SH-SY5Y (cell line): ENCODE results near the gene ZFR2.

Experiments
- GATA2 ChIP-seq: IDR thresholded peaks from 2 replicates; pipeline ENCODE4 v1.6.1; 2011; ENCODE audit warnings: mild to moderate bottlenecking, low read depth, low read length
- GATA3 ChIP-seq: IDR thresholded peaks from 2 replicates; pipeline ENCODE4 v1.6.1; 2011; ENCODE audit warnings: low read depth, mild to moderate bottlenecking, low read length, moderate library complexity

DNA sequence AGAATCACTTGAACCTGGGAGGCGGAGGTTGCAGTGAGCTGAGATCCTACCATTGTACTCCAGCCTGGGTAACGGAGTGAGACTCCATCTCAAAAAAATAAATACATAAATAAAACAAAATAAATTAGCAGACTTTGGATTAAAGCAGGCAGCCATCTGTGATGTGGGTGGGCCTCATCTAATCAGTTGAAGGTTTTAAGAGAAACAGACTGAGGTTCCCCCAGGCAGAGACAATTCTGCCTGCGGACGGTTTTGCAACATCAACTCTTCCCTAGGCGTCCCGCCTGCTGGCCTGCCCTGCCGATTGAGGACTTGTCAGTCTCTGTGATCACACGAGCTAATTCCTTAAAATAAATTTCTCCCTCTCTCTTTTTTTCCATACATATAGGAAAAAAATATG lies 35.4 kb upstream of the ZFR2 start:
- TF ChIP-seq GATA2 (no peak), GATA3 (no peak)
